H54 (cell line): ENCODE results near the gene ID4.

ENCODE experiments used
- DNase-seq: peaks from one replicate; pipeline ENCODE4 v3.0.0; 2011; ENCODE audit warnings: low spot score, mixed read lengths; ENCODE audit not compliant: insufficient read length
- FAIRE-seq: peaks from 3 replicates; lab custom pipeline; 2011; peaks lifted over from hg19 to GRCh38; lab: Jason Lieb, UNC
- POLR2A ChIP-seq: IDR thresholded peaks from 2 replicates; pipeline ENCODE4 v1.6.1; 2011; ENCODE audit warnings: low read depth, mild to moderate bottlenecking, low read length

ID4 gene

DNA sequence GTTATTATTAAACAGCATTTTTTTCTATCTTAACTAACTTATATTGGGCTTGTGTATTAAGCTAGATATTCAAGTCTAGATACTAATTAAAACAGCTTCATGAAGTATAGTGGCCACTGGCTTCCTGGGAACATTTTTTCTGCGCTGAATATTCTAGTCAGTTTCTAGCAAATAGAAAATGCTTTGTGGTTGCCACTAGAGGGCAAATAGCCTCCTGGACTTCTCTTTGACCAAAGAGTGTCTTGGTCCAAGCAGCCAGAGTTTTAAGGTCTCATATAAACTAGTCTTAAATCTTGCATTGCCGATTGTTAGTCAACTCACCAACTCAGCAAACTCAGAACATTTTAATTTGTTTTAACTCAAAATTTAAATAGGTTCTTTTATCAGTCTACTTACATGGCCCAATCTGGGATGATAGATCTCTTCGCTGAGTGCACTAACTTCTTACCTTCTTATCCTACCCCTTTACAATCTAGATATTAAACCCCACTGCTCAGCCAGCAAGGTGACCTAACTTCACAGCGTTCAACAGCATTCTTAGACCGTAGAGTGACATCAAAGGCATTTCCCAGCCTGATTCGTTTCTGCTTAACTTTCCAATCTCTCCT lies 24.6 kb upstream of the ID4 start:
- DNase-seq (no peak), FAIRE-seq (no peak)
- TF ChIP-seq POLR2A: no peak

DNA sequence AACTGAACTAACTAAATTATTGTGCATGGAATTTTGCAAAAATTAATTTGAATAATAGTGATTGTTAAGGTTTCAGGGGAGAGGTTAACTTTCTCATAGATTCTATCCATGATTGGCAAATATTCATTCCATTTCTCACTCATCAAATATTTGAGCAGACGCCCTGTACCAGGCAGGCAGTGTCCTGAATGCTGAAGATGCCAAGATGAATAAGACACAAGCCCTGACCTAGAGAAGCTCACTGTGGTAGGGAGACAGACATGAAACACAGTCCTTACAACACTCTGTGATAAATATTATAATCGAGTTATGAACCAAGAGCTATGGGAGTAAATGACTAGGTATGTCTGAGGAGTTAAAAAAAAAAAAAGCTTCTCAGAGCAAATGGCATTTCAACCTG lies 18.4 kb upstream of the ID4 start:
- DNase-seq (no peak), FAIRE-seq (no peak)
- TF ChIP-seq POLR2A: no peak

DNA sequence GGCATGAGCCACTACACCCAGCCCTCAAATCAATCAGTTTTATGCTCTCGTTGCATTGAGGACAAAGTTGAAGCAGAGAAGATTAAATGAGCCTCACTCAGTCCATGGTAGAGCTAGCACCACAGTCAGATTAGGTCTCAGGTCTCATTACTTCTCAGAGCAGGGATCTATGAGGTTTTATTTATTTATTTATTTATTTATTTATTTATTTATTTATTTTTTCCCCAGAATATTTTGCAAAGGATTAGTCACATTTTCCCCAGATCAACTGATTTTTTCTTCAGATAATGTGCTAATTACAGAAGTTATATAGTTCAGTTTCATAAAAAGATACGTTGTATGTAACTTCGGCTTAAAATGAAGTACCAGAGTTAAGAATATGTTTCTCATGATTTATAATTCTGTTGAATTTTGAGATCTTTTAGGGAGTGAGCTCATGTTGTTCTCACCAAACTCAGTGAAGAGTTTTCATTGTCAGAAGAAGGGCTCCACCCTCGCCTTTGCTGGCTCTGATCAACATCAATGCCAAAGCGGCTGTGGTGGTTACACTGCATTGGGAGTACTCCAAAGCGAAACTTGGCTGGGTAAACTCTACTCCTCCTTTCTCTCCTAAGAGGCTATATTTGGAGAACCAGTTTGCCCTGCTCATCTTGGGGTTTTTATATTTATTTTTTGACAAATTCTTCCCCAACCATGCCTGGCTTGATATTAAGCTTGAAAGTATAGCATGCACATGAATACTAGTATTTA lies 12.9 kb upstream of the ID4 start:
- no peak for DNase-seq
- no peak for TF ChIP-seq POLR2A
- no peak for FAIRE-seq

DNA sequence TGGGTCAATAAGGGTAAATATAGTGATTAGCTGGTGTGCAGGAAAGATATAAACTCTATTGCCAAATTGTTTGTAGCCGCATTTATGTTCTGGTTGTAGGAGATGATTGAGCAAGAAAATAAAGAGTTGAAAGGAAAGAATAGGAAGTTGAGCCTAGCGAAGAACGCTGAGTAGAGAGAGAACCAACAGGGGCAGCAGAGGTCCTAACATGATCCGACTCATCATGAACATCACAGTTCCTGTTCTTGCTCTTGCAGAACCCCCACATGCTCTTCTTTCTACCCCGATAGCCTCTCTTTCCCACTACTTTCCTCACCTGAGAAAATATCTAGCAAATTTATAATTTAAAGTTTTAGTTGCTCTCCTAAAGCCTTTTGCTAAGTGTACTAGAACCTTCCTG lies 9.9 kb upstream of the ID4 start:
- DNase-seq (no peak), FAIRE-seq (no peak)
- no peak for TF ChIP-seq POLR2A

DNA sequence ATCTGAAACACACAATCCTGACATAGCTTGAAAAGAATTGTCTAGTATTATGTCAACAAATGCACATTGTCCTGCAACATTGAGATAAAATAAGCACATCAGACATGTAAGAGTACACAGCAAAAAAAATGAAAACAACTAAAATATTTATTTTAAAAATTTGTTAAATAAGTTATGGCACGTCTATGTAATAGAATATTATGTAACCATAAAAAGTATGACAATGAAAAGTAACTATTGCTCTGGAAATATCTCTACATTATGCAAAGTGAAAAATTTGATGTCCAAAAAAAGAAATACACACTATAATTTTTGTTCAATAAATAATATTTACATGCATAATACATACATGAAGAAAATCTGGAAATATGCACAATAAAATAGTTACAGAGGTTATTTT lies 9.3 kb upstream of the ID4 start:
- no peak for FAIRE-seq
- no peak for TF ChIP-seq POLR2A
- DNase-seq: no peak

DNA sequence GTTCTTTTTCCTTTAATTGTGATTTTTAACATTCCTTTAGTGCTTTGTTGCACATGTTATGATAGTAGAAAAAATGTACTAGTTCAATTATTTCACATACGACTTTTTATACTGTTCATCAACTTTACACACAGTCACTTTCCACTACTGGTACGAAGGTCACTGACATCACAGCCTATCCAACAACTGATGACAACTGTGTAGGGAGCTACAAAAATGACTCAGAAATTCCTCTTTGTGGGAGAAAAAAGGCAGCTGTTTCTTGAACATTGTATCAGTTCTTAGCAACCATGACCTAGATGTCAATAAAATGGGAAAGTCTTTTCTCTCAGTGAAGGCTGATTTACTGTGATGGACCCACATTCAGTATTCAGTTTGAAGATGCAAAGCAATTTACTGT lies 7.0 kb upstream of the ID4 start:
- TF ChIP-seq POLR2A: no peak
- DNase-seq: no peak
- FAIRE-seq: no peak

DNA sequence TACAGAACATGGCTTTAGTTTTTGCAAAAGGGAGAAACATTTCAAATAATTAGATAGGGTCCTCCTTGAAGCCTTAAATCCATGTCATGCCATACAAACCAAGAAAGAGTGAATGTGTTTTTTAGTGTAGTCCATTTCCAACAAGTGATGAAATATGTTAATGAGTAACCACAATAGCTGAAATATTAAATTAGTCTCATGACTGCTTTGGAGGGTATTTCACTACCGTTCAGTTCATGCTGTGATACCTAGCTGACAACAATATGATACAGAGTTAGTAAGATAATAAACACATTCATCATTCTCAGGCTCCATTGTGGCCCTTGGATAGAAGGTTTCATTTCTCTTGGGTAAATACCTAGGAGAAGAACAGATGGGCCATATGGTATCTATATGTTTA lies 5.8 kb upstream of the ID4 start:
- no peak for TF ChIP-seq POLR2A
- no peak for FAIRE-seq

DNA sequence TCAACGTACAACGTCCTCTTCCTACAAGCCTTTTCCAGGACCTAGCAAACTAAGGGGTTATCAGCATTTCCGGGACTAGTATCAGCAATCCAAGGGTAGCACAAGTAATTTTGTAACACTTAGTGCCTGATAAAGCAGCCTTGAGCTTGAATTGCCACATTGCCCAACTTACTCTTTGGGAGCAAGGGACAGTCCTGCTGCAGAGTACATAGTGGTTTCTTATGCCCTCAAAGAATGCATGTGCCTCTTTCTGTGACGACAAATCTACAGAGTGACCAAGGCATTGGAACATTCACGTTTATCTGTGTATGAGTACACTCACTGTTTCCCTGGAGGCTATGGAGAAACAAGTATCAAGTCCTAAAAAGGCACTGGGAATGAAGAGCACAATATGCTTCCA lies 3.2 kb upstream of the ID4 start:
- DNase-seq (no peak), FAIRE-seq (no peak)
- no peak for TF ChIP-seq POLR2A

More for the DNA sequence above, 5.8 kb upstream of the ID4 start:
- DNase-seq: no peak

DNA sequence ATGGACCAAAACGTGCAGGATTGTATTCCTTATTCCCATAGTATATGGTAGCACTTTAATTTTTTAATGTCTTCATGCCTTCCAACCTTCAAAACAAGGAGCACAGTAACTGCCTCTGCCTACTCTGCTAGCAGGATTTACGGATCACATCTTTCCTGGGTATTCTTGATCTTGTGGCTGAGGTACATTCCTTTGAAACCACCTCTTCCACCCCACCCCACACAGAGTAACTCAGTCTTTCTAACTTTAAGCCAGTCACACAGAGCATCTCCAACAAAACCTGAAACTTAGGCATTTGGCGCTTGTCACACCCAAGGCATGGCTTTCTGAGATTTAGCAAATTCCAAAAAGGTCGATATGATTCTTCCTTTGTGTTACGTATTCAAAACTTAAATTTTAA lies 2.3 kb upstream of the ID4 start:
- DNase-seq (no peak), FAIRE-seq (no peak)
- no peak for TF ChIP-seq POLR2A

DNA sequence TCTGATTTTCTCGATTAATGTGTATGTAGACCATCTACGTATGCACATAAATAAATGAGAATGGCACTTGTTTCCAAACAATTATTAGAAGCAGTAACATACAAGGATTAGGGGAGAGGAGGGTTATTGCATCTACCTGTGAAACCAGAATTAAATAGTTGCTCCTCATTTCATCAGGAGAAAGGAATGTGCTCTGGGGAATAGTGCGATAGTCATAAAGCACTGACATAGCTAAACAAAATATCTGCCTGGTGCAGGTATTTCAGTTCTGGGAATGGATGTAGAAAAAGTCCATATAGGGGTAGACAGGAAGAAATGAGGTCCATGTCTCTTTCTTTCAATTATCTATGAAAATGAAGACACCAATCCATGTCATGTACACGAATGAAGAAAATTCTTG lies 1.6 kb upstream of the ID4 start:
- FAIRE-seq: no peak
- TF ChIP-seq POLR2A: no peak
- DNase-seq: no peak

DNA sequence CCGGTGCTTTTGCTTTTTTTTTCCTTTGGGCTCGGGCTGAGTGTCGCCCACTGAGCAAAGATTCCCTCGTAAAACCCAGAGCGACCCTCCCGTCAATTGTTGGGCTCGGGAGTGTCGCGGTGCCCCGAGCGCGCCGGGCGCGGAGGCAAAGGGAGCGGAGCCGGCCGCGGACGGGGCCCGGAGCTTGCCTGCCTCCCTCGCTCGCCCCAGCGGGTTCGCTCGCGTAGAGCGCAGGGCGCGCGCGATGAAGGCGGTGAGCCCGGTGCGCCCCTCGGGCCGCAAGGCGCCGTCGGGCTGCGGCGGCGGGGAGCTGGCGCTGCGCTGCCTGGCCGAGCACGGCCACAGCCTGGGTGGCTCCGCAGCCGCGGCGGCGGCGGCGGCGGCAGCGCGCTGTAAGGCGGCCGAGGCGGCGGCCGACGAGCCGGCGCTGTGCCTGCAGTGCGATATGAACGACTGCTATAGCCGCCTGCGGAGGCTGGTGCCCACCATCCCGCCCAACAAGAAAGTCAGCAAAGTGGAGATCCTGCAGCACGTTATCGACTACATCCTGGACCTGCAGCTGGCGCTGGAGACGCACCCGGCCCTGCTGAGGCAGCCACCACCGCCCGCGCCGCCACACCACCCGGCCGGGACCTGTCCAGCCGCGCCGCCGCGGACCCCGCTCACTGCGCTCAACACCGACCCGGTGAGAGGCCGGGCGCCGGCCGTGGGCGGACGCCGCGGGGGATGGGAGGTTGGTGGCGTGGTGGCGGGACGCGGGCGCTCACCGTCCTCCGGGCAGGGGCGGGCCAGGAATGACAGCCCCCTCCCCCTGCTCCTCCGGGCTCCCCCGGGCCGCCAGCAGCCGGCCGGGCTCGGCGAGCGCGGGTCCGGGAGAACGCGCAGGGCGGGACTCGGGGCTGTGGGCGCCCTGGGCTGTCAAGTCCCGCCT lies 606 bp downstream of the ID4 start:
- FAIRE-seq (no peak), DNase-seq (no peak)

DNA sequence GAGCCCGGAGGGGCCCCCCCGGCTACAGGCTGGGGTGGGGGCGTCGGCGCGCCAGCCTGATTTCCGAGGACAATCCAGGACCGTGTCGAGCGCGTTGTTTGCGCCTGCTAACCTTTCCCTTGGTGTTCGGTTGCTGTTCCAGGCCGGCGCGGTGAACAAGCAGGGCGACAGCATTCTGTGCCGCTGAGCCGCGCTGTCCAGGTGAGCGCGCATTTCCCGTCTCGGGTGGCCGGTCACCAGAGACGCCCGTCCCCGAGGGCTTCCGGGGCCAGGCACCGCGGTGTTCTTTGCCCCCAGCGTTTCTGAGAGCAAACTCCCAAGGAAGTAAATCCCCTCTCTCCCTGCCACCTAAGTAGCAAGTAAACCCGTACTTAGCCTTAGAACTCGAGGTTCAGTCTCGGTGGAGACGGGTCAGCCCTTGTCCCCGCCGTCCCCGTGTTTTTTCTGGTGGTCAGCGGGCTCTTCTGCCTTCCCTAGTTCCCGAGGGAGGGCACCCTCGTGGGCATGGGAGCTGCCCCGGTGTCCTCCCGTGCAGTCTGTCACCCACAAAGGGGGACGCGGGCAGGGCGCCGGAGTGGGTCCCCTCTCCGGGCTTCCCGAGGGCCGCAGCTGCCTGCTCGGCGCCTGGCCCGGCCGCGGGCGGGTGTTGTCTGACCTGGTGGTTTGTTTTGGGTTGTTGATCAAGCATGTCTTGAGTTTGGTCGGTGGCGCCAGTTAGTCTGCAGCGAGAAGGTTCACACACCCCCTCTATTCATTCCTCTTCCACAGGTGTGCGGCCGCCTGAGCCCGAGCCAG lies 1.5 kb downstream of the ID4 start:
- TF ChIP-seq POLR2A: no peak
- FAIRE-seq (no peak), DNase-seq (no peak)

More for the DNA sequence above, 606 bp downstream of the ID4 start:
- TF ChIP-seq POLR2A: no peak

DNA sequence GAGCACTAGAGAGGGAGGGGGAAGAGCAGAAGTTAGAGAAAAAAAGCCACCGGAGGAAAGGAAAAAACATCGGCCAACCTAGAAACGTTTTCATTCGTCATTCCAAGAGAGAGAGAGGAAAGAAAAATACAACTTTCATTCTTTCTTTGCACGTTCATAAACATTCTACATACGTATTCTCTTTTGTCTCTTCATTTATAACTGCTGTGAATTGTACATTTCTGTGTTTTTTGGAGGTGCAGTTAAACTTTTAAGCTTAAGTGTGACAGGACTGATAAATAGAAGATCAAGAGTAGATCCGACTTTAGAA lies 2.0 kb downstream of the ID4 start:
- TF ChIP-seq POLR2A: no peak
- DNase-seq (no peak), FAIRE-seq (no peak)
